ENCODE measurements around the gene LOC101059915.

LOC101059915 gene

DNA sequence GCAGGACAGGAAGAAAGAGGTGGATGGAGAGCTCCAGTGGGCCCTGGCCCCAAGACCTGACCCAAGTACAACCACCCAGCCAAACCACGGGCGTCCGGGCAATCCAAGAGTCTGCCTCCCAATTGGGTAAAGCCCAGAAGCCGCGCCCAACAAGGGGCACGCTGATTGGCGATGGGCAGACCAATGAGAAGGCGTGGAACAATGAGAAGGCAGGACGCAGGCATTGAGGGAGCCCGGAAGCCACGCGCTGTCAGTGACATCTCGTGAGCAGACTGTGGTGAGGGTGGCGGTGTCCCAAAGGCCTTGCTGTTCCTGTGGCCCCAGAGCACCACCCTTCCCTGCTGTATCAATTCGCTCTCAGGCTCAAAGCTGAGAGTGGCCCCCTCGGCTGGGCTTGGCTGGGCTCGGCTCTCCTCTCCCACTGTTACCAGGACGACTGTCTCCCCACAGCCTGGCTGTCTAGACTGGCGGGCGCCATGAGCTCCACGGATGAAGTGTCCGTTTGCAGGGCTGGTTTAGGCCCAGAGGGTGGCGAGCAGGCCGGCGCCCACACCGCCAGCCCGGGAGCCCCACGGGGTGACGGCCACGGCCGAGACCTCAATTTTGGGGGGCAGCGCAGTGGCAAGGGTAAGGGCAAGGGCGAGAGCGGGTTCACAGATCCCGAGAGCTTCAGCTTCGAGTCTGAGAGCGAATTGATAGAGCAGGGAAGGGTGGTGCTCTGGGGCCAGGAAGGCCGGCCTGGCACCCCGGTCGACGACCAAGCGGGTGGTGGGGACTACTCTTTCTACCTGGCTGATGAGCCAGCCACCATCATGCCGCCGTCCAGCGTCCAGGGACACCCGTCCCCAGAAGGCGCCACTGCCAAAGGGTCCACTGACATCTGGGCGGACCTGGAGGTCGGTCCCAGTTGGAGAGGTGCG, at the start of gene LOC101059915:
TSS of gene LOC101059915 (plus strand) at position 219 of the 920 bp plus-strand sequence.
- no peak for DNase-seq

- no peak for DNase-seq
Observed at GRCh38 chrX:71617742-71618141, 49.6 kb upstream of the LOC101059915 start.

DNA sequence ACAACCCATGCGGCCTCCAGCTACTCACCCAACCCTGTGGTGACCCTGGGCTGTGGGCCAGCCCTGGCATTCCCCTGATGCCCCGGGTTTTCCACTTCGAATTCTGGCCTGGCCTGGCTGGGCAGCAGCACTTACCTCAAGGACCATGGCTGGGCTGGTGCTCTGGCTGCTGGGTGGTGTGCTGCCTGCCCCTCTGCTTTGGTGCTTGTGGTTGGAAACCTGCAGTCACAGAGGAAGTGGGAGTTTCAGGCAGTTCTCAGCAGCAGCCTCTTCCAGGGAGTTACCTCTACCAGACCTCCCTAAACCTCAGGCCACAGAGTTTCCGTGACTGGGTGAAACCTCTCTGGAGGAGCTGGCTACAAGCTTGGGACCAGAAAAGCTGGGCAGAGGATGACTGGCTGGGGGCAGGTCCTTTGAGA, 49.0 kb upstream of the LOC101059915 start, which contains the start of gene CXCR3:
TSS of gene CXCR3 (minus strand) at position 209 of the 419 bp plus-strand sequence. CDS start at position 147, 62 bp downstream.
- no peak for DNase-seq

GRCh38 chrX:71618787-71619186, 48.6 kb upstream of the LOC101059915 start:
- DNase-seq, result no peak

- no peak for DNase-seq
Observed at GRCh38 chrX:71619193-71619592, 48.2 kb upstream of the LOC101059915 start.

DNA sequence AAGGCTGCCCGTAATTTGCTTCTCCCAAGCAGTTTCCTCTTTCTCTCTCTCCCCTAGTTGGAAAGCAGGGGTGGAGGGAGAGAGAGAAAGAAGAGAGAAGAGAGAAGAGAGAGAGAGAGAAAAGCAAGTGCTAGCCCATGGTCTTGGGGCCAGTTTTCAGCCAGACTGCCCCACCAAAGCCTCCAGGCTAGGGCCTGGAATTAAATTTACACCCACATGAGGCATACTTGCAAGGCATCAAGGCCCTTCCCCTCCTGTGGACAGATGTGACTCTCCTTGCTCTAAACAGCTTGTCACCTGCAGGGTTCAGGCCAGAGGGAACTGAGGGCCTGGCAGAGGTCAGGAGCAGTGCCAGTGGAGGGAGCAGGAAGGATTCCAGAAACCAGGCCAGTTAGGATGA, 47.4 kb upstream of the LOC101059915 start:
- DNase-seq, result no peak

DNA sequence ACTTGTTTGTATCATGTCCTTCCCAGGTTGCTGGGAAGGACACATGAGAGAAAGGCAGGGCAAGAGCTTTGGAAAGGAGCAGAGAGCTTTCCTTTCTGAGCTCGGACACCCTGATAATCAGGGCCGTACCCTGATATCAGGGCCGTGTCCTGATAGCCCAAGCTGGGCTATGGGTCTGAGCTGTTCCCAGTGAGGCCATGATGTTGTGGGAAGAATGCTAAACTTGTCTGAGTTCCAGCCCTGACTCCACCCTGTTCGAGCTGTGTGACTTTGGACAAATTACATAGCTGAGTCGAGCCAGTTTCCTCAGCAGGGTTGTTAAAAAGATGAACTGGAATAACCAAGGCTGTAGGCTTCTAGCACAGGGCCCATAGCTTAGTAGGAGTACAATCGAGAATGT, 45.7 kb upstream of the LOC101059915 start:
- DNase-seq, result no peak

GRCh38 chrX:71622032-71622575, 45.2 kb upstream of the LOC101059915 start:
- no peak for DNase-seq

GRCh38 chrX:71622576-71623450, 44.5 kb upstream of the LOC101059915 start:
- peak; percentile 58 for DNase-seq

DNA sequence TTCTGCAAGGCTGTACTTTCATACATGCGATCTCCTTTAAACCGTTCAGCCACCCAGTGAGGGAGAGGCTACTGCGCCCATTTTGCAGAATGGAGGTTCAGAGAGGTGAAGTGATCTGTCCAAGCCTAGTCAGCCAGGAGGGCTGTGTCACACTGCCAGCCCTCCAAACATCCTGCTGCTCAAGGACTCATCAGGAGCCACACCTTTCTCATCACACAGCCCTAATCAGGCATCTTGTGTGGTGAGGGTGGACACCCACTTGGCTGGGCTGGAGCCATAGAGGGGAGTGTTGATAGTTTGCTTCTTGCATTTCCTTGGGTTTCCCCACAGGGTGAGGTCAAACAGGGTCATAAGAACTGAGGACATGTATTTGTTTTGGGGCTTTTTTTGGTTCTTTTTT, 43.6 kb upstream of the LOC101059915 start:
- no peak for DNase-seq

DNA sequence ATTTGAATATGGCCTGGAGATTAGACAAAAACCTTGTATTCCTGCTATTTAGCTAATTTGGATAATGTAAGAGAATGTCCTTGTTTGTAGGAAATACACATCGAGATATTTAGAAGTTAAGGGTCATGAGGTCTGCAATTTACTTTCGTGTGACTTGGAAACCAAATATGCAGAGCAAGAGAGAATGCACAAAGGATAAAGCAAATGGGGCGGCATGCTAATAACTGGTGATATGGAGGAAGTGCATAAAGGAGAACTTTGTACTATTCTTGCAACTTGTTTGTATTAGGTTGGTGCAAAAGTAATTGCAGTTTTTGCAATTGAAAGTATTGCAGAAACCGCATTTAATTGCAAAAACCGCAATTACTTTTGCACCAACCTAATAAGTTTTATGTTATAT, 41.9 kb upstream of the LOC101059915 start:
- DNase-seq, result no peak

- DNase-seq, result no peak
Observed at GRCh38 chrX:71626576-71626975, 40.8 kb upstream of the LOC101059915 start.

GRCh38 chrX:71627588-71628404, 39.5 kb upstream of the LOC101059915 start:
- DNase-seq, result no peak

DNA sequence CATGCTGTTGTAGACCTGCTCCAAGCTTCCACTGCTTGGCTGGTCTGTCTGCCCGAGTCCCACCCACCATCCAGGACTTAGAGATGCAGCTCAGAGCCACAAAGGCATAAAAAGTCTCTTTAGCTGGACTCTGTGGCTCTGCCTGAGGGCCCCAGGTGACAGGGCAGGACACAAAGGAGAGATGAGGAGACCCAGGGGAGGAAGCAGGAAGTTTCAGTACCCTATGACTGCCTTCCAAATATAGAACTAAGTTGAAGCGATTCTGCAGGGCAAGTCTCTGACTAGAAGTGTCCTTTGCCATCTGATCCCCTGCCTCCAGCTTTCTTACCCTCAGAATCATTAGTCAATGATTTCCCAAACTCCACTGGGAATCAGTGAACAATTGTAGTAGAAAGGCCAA, 37.9 kb upstream of the LOC101059915 start:
- DNase-seq, result no peak

DNA sequence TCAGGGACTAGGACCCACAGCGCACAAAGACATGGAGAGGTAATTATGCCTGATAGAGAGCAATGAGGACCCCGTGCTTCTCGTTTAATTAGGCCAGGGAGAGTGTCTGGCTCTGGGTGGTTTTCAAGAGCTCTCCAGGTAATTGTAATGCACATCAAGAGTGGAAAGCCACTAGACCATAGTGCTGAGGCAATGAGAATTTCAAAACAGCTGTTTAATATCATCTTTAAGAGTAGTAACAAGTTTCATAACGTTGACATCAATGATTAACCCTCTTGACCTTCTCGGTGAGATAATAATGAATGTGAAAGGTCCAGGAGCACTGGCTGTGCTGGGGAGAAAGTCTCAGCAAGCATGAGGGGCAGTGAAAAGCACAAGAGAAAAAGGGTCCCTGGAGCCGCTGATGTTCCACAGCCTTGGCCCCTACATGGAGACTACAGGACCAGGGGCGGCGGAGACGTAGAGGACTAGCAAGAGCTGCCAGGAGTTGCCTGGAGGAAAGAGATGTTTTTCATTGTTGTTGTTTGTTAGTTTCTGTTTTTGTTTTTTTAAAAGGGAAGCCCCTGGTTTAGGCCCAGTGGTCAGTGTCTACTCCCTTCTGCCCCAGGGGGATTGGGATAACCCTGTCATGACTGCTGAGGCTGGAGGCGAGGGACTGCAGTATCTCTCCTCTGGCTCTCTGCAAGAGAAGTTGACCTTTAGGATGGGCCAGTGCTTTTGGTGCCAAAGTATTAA, 34.3 kb upstream of the LOC101059915 start:
- DNase-seq, result no peak

DNA sequence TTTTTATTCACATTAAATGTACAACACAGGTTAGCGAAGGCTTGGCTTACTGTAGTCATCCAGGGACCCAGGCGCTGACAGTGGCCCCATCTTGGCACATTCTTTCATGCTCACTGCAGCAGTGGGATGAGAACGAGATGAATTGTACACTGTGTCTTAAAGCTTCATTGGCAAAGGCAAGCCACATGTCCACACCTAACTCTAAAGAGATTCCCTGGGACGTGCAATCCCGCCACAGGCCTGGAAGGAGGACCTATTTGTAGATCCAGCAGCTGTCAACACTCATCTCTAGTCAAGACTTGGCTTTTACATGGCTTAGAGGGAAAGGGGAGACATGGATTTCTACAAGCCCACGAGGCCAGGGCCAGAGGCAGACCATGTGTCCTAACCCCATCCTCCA, 33.0 kb upstream of the LOC101059915 start:
- no peak for DNase-seq

DNA sequence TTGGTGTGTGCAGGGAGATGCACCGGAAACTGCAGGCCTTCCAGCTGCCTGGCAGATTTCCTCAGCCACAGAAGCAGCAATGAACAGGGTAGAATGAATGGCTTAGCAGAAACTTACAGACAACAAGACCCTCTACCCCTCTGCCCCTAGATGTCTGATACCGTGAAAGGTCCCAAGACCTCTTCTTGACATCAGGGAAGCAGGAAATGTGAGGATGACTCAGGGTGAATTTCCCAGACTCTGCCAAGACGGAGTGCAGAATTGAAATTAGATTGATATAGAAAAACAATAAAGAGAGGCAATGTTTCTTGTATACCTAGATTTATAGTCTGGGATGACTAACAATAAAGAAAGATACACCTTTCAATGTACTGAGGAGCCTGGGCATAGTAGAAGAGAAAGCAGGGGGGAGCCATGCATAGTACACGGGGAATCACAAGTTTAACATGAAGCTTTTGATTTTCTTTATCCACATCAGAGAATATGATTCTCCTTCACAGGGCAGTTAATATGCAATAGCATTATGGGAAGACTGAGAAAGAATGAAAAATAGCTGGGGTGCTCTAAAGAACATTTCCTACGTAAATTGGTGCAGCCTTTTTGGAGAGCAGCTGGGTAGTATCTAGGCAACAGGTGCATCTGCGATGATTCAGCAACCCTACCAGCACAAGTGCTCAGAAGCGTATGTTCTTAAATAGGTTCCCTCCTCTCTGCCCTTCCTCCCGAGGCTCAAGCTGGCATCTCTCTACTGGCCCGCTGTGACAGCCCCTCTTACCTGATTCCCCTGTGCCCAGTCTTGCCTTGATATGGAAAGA, 30.7 kb upstream of the LOC101059915 start:
- DNase-seq, result peak; percentile 0

DNA sequence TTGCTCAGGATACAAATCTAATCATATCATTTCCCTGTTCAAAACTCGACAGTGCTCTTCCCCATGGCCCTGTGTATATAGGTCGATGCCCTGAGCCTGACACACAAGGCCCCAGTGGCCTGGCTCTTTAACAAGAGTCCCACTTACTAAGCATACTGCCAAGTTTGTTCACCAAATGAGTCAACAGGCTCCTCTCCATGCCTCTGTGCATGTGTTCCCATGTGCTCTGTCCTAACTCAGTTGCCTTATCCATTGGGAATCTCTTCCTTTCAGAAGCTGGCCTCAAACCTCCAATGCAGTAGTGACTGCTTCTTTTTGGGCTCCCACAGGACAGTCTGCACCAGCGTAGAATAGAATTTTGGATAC, 30.1 kb upstream of the LOC101059915 start:
- peak; percentile 34 for DNase-seq

DNA sequence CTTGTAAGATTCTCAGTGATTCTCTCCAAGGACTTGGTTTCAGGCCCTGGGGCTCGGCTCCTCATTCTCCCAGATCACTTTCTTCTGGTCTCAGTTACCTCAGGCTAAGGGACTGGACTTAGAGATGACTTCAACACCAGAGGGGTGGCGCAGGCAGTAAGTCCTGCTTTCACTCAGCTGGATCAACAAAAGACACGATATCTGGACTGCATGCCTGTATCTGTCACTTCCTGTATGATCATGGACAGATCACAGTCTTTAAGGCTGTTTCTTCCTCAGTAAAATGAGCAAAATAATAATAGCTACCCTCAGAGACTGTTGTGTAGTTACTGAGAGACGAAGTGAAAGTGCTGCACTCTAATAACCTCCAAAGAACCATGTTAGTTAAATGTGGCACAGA, 29.5 kb upstream of the LOC101059915 start:
- peak; percentile 67 for DNase-seq

- DNase-seq, result no peak
Observed at GRCh38 chrX:71638409-71638808, 28.9 kb upstream of the LOC101059915 start.

Data from fibroblast of skin of back (primary cell).